GM23338 (cell line): ENCODE measurements around the gene PDX1. TPM values are rescaled to one million over a fixed set of nuclear protein-coding genes. Genes with fewer than 3 reads are reported as not detected.

Experiments
- ATAC-seq: fragments of 200-7000 bp; cut with Tn5 transposase; 3 replicates; pipeline ENCODE4 v1.9.1; 2020
- DNase-seq: peaks from one replicate; pipeline ENCODE4 v3.0.0-alpha.2; 2015; ENCODE audit warnings: low spot score
- H2AFZ ChIP-seq: fragments of 200-600 bp; sonication (generic); 2 replicates; pipeline ENCODE4 v1.8.0; 2016; ENCODE audit warnings: antibody characterized with exemption, mild to moderate bottlenecking, moderate library complexity
- H3F3A ChIP-seq: fragments of 200-600 bp; sonication (generic); replicated peaks from 2 replicates; pipeline ENCODE4 v1.8.0; 2017; ENCODE audit warnings: antibody characterized with exemption, mixed run types, low read depth
- H3K27ac ChIP-seq: fragments of 200-600 bp; sonication (generic); 2 replicates; pipeline ENCODE4 v1.6.1; 2016; ENCODE audit warnings: low read depth
- H3K27me3 ChIP-seq: fragments of 200-600 bp; sonication (generic); 2 replicates; pipeline ENCODE4 v1.8.0; 2016; ENCODE audit warnings: mild to moderate bottlenecking, mixed run types, moderate library complexity; ENCODE audit not compliant: insufficient read depth
- H3K36me3 ChIP-seq: fragments of 200-600 bp; sonication (generic); 2 replicates; pipeline ENCODE4 v1.8.0; 2016; ENCODE audit warnings: mild to moderate bottlenecking; ENCODE audit not compliant: insufficient read depth
- H3K4me1 ChIP-seq: fragments of 200-600 bp; sonication (generic); 2 replicates; pipeline ENCODE4 v1.8.0; 2016; ENCODE audit warnings: mild to moderate bottlenecking, moderate library complexity; ENCODE audit not compliant: insufficient read depth
- H3K4me2 ChIP-seq: fragments of 200-600 bp; sonication (generic); 2 replicates; pipeline ENCODE4 v1.7.1; 2017; ENCODE audit warnings: mixed run types
- H3K4me3 ChIP-seq: fragments of 200-600 bp; sonication (generic); 2 replicates; pipeline ENCODE4 v1.6.1; 2016; ENCODE audit warnings: mixed run types
- H3K79me2 ChIP-seq: fragments of 200-600 bp; sonication (generic); replicated peaks from 2 replicates; pipeline ENCODE4 v1.8.0; 2017; ENCODE audit warnings: mild to moderate bottlenecking; ENCODE audit not compliant: insufficient read depth
- H3K9me2 ChIP-seq: fragments of 200-600 bp; sonication (generic); 2 replicates; pipeline ENCODE4 v1.8.0; 2017; ENCODE audit not compliant: insufficient read depth
- H4K20me1 ChIP-seq: fragments of 200-600 bp; sonication (generic); replicated peaks from 2 replicates; pipeline ENCODE4 v1.8.0; 2017; ENCODE audit warnings: mild to moderate bottlenecking; ENCODE audit not compliant: insufficient read depth
- H3K27ac Mint-ChIP-seq: 2 replicates; pipeline ENCODE4 v1.8.0; 2020; ENCODE audit warnings: inconsistent platforms, mild to moderate bottlenecking, moderate library complexity, mixed read lengths
- H3K27me3 Mint-ChIP-seq: 3 replicates; pipeline ENCODE4 v1.8.0; 2022; ENCODE audit warnings: low read depth, mild to moderate bottlenecking, moderate library complexity, mixed read lengths, inconsistent platforms; ENCODE audit not compliant: insufficient read depth, poor library complexity
- H3K36me3 Mint-ChIP-seq: 3 replicates; pipeline ENCODE4 v1.8.0; 2021; ENCODE audit warnings: low read depth, mild to moderate bottlenecking, inconsistent platforms, moderate library complexity, mixed read lengths
- H3K4me1 Mint-ChIP-seq: 3 replicates; pipeline ENCODE4 v1.8.0; 2020; ENCODE audit warnings: mild to moderate bottlenecking, inconsistent platforms, mixed read lengths
- H3K4me3 Mint-ChIP-seq: 3 replicates; pipeline ENCODE4 v1.8.0; 2021; ENCODE audit warnings: moderate library complexity, mild to moderate bottlenecking, inconsistent platforms, mixed read lengths
- H3K9me3 Mint-ChIP-seq: 3 replicates; pipeline ENCODE4 v1.8.0; 2020; ENCODE audit warnings: moderate library complexity, mild to moderate bottlenecking, inconsistent platforms, mixed read lengths
- CREB1 ChIP-seq: fragments of 250-450 bp; sonication (Bioruptor Pico); IDR thresholded peaks from 2 replicates; pipeline ENCODE4 v1.5.0; 2020; ENCODE audit warnings: low read depth, mild to moderate bottlenecking, moderate library complexity
- EZH2 ChIP-seq: fragments of 200-600 bp; sonication (generic); IDR thresholded peaks from one replicate; pipeline ENCODE4 v1.8.0; 2017; ENCODE audit warnings: antibody characterized with exemption, mild to moderate bottlenecking, low read depth; ENCODE audit not compliant: unreplicated experiment
- EZH2phosphoT487 ChIP-seq: fragments of 200-600 bp; sonication (generic); IDR thresholded peaks from one replicate; pipeline ENCODE4 v1.8.1; 2018; ENCODE audit warnings: antibody characterized with exemption; ENCODE audit not compliant: unreplicated experiment
- JUNB ChIP-seq: IDR thresholded peaks from one replicate; pipeline ENCODE4 v1.6.1; 2016; ENCODE audit warnings: antibody characterized with exemption; ENCODE audit not compliant: unreplicated experiment
- NANOG ChIP-seq: IDR thresholded peaks from 2 replicates; pipeline ENCODE4 v1.6.1; 2016; ENCODE audit warnings: antibody characterized with exemption, borderline replicate concordance
- POLR2AphosphoS5 ChIP-seq: IDR thresholded peaks from 2 replicates; pipeline ENCODE4 v1.6.1; 2016; ENCODE audit warnings: antibody characterized with exemption, low read depth
- REST ChIP-seq: IDR thresholded peaks from one replicate; pipeline ENCODE4 v1.6.1; 2018; ENCODE audit warnings: antibody characterized with exemption; ENCODE audit not compliant: unreplicated experiment
- ZNF331 ChIP-seq: fragments of 250-450 bp; sonication (Bioruptor Pico); IDR thresholded peaks from 2 replicates; pipeline ENCODE4 v1.5.0; 2020; ENCODE audit warnings: low read depth, mild to moderate bottlenecking, moderate library complexity
- polyA plus RNA-seq: library from polyadenylated mRNA; unstranded; fragments of >200 nt; fragmentation: Nextera tagmentation; extraction: Ambion mirVana; gene quantifications from 2 replicates; pipeline ENCODE4 v1.2.1, GENCODE V29; 2016
- total RNA-seq: library from RNA; depleted of rRNA; stranded (reverse); fragments of >200 nt; shearing (Covaris generic); gene quantifications from 2 replicates; pipeline ENCODE4 v1.2.3, GENCODE V29; 2014
- TF ChIP-seq, protein P1 (sequence below): fragments of 250-450 bp; sonication (Bioruptor Pico); IDR thresholded peaks from 2 replicates; pipeline ENCODE4 v1.5.0; 2020; ENCODE audit warnings: mild to moderate bottlenecking, moderate library complexity

PDX1 gene
- total and polyA plus RNA-seq, 2 experiments from 2014 or later = not detected

- Mint-ChIP-seq H3K9me3 (peaks cover 3% of the 10 kb centered on the region; the same call in 1 of the 3 replicates), H3K27ac (no peak overlapping the region), H3K4me1 (peaks cover 48% of the 10 kb centered on the region), H3K4me3 (no peak overlapping the region), H3K27me3 (peaks cover 100% of the 10 kb centered on the region), H3K36me3 (no peaks in the 10 kb centered on the region; the same call in 2 of the 3 replicates)
- Histone ChIP-seq H3K36me3 (no peaks in the 10 kb centered on the region; the same call in 1 of the 2 replicates), H3K27ac (no peak overlapping the region), H3K27me3 (peaks cover 100% of the 10 kb centered on the region), H3K4me1 (peaks cover 55% of the 10 kb centered on the region), H3F3A (peaks cover 55% of the 10 kb centered on the region), H4K20me1 (peaks cover 47% of the 10 kb centered on the region), H3K79me2 (no peaks in the 10 kb centered on the region), H2AFZ (no peak overlapping the region), H3K4me2 (peak overlapping the region; percentile 73), H3K9me2 (no peaks in the 10 kb centered on the region), H3K4me3 (peak overlapping the region; percentile 40)
- DNase-seq (no peak), ATAC-seq (no peak)
- TF ChIP-seq EZH2 = peak; percentile 31
- TF ChIP-seq EZH2phosphoT487 = no peak
Measured at GRCh38 chr13:27971776-27972477, 52.1 kb downstream of the PDX1 start.

GRCh38 chr13:27972478-27972820 lies 52.6 kb downstream of the PDX1 start:
- Histone ChIP-seq H4K20me1 (peaks cover 42% of the 10 kb centered on the region), H3K27ac (no peak overlapping the region), H3K4me3 (peak overlapping the region; percentile 40; the same call in 1 of the 2 replicates), H3K36me3 (no peaks in the 10 kb centered on the region; the same call in 1 of the 2 replicates), H3K4me1 (peaks cover 53% of the 10 kb centered on the region), H3K79me2 (no peaks in the 10 kb centered on the region), H3K4me2 (peak overlapping the region; percentile 73), H2AFZ (no peak overlapping the region), H3K27me3 (peaks cover 100% of the 10 kb centered on the region), H3K9me2 (no peaks in the 10 kb centered on the region), H3F3A (peaks cover 51% of the 10 kb centered on the region)
- H3K27me3 Mint-ChIP-seq = peaks cover 100% of the 10 kb centered on the region
- DNase-seq = no peak
- no peaks in the 10 kb centered on the region; the same call in 2 of the 3 replicates for H3K36me3 Mint-ChIP-seq
- H3K9me3 Mint-ChIP-seq = peaks cover 3% of the 10 kb centered on the region; the same call in 1 of the 3 replicates
- no peak overlapping the region for H3K27ac Mint-ChIP-seq
- no peak overlapping the region for H3K4me3 Mint-ChIP-seq
- no peak for ATAC-seq
- H3K4me1 Mint-ChIP-seq = peaks cover 44% of the 10 kb centered on the region
- no peak for TF ChIP-seq EZH2
- no peak for TF ChIP-seq NANOG
- no peak for TF ChIP-seq CREB1
- TF ChIP-seq, protein P1, sequence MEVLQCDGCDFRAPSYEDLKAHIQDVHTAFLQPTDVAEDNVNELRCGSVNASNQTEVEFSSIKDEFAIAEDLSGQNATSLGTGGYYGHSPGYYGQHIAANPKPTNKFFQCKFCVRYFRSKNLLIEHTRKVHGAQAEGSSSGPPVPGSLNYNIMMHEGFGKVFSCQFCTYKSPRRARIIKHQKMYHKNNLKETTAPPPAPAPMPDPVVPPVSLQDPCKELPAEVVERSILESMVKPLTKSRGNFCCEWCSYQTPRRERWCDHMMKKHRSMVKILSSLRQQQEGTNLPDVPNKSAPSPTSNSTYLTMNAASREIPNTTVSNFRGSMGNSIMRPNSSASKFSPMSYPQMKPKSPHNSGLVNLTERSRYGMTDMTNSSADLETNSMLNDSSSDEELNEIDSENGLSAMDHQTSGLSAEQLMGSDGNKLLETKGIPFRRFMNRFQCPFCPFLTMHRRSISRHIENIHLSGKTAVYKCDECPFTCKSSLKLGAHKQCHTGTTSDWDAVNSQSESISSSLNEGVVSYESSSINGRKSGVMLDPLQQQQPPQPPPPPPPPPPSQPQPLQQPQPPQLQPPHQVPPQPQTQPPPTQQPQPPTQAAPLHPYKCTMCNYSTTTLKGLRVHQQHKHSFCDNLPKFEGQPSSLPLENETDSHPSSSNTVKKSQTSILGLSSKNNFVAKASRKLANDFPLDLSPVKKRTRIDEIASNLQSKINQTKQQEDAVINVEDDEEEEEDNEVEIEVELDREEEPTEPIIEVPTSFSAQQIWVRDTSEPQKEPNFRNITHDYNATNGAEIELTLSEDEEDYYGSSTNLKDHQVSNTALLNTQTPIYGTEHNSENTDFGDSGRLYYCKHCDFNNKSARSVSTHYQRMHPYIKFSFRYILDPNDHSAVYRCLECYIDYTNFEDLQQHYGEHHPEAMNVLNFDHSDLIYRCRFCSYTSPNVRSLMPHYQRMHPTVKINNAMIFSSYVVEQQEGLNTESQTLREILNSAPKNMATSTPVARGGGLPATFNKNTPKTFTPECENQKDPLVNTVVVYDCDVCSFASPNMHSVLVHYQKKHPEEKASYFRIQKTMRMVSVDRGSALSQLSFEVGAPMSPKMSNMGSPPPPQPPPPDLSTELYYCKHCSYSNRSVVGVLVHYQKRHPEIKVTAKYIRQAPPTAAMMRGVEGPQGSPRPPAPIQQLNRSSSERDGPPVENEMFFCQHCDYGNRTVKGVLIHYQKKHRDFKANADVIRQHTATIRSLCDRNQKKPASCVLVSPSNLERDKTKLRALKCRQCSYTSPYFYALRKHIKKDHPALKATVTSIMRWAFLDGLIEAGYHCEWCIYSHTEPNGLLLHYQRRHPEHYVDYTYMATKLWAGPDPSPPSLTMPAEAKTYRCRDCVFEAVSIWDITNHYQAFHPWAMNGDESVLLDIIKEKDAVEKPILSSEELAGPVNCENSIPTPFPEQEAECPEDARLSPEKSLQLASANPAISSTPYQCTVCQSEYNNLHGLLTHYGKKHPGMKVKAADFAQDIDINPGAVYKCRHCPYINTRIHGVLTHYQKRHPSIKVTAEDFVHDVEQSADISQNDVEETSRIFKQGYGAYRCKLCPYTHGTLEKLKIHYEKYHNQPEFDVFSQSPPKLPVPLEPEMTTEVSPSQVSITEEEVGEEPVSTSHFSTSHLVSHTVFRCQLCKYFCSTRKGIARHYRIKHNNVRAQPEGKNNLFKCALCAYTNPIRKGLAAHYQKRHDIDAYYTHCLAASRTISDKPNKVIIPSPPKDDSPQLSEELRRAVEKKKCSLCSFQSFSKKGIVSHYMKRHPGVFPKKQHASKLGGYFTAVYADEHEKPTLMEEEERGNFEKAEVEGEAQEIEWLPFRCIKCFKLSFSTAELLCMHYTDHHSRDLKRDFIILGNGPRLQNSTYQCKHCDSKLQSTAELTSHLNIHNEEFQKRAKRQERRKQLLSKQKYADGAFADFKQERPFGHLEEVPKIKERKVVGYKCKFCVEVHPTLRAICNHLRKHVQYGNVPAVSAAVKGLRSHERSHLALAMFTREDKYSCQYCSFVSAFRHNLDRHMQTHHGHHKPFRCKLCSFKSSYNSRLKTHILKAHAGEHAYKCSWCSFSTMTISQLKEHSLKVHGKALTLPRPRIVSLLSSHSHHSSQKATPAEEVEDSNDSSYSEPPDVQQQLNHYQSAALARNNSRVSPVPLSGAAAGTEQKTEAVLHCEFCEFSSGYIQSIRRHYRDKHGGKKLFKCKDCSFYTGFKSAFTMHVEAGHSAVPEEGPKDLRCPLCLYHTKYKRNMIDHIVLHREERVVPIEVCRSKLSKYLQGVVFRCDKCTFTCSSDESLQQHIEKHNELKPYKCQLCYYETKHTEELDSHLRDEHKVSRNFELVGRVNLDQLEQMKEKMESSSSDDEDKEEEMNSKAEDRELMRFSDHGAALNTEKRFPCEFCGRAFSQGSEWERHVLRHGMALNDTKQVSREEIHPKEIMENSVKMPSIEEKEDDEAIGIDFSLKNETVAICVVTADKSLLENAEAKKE (CRISPR knock-in tag) = no peak
- no peak for TF ChIP-seq JUNB
- no peak for TF ChIP-seq REST
- TF ChIP-seq POLR2AphosphoS5 = no peak
- TF ChIP-seq EZH2phosphoT487 = no peak
- TF ChIP-seq ZNF331 (CRISPR knock-in tag) = no peak
